HG02588 (cell line): ENCODE measurements around the gene DAB2IP.

Experiments
- ATAC-seq: cut with Tn5 transposase; IDR thresholded peaks from one replicate; pipeline ENCODE4 v1.9.1; 2021; ENCODE audit warnings: mild to moderate bottlenecking, moderate library complexity; ENCODE audit not compliant: unreplicated experiment

Gene DAB2IP

GRCh38 chr9:121661328-121661727, 9.9 kb downstream of the DAB2IP start:
- no peak for ATAC-seq

GRCh38 chr9:121662359-121662758, 10.9 kb downstream of the DAB2IP start:
- ATAC-seq = no peak

- ATAC-seq = no peak
Observed at GRCh38 chr9:121662891-121663580, 11.6 kb downstream of the DAB2IP start.

GRCh38 chr9:121663591-121663990, 12.2 kb downstream of the DAB2IP start:
- ATAC-seq = no peak

GRCh38 chr9:121666294-121666693, 14.9 kb downstream of the DAB2IP start:
- no peak for ATAC-seq

- ATAC-seq = no peak
Observed at GRCh38 chr9:121667214-121667613, 15.8 kb downstream of the DAB2IP start.

GRCh38 chr9:121667890-121668289, 16.5 kb downstream of the DAB2IP start:
- no peak for ATAC-seq

- no peak for ATAC-seq
Observed at GRCh38 chr9:121670431-121670830, 19.0 kb downstream of the DAB2IP start.

- no peak for ATAC-seq
Observed at GRCh38 chr9:121671612-121672155, 20.2 kb downstream of the DAB2IP start.

GRCh38 chr9:121672213-121672612, 20.8 kb downstream of the DAB2IP start:
- no peak for ATAC-seq

GRCh38 chr9:121672986-121673385, 21.6 kb downstream of the DAB2IP start:
- no peak for ATAC-seq

GRCh38 chr9:121673576-121673975, 22.1 kb downstream of the DAB2IP start:
- no peak for ATAC-seq

- ATAC-seq = no peak
Observed at GRCh38 chr9:121674017-121674416, 22.6 kb downstream of the DAB2IP start.

- no peak for ATAC-seq
Observed at GRCh38 chr9:121674952-121675351, 23.5 kb downstream of the DAB2IP start.

GRCh38 chr9:121675381-121675780, 23.9 kb downstream of the DAB2IP start:
- no peak for ATAC-seq

GRCh38 chr9:121675969-121676822, 24.8 kb downstream of the DAB2IP start:
- ATAC-seq = no peak

- no peak for ATAC-seq
Observed at GRCh38 chr9:121676926-121677325, 25.5 kb downstream of the DAB2IP start.

GRCh38 chr9:121678501-121679022, 27.1 kb downstream of the DAB2IP start:
- no peak for ATAC-seq

- ATAC-seq = no peak
Observed at GRCh38 chr9:121679901-121680635, 28.6 kb downstream of the DAB2IP start.

- no peak for ATAC-seq
Observed at GRCh38 chr9:121681404-121681803, 30.0 kb downstream of the DAB2IP start.

- ATAC-seq = no peak
Observed at GRCh38 chr9:121682201-121682600, 30.8 kb downstream of the DAB2IP start.
